Esophagus squamous epithelium (tissue), 4 donors: ENCODE measurements around the gene PTPRT.
"Not testable (repeated sequence)": the region's sequence is repeated elsewhere in the genome, so short reads cannot be mapped to it uniquely, and the experiment has no call there.

Experiments
- POLR2A ChIP-seq, 4 donors: fragments of 450-650 bp; IDR thresholded peaks; one replicate each; pipeline ENCODE4 v1.6.1; 2017; ENCODE audit warnings: antibody characterized with exemption in 4 of 4, mild to moderate bottlenecking in 4 of 4, moderate library complexity in 3 of 4
- TF ChIP-seq, protein P1 (sequence below), 6 experiments: fragments of 450-650 bp in 4 of 6; fragments of 200-600 bp in 2 of 6; sonication (generic) in 2 of 6; IDR thresholded peaks; one replicate each; pipeline ENCODE4 v1.5.1; 2016 to 2019; ENCODE audit warnings: antibody characterized with exemption in 6 of 6, mild to moderate bottlenecking in 4 of 6, moderate library complexity in 4 of 6

DNA sequence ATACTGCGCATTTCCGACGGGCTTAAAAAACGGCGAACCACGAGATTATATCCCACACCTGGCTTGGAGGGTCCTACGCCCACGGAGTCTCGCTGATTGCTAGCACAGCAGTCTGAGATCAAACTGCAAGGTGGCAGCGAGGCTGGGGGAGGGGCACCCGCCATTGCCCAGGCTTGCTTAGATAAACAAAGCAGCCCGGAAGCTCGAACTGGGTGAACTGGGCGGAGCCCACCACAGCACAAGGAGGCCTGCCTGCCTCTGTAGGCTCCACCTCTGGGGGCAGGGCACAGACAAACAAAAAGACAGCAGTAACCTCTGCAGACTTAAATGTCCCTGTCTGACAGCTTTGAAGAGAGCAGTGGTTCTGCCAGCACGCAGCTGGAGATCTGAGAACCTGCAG, 983.1 kb downstream of the PTPRT start:
- TF ChIP-seq POLR2A (IDR thresholded peaks at IDR 0.05): not testable (repeated sequence)
- TF ChIP-seq, protein P1, sequence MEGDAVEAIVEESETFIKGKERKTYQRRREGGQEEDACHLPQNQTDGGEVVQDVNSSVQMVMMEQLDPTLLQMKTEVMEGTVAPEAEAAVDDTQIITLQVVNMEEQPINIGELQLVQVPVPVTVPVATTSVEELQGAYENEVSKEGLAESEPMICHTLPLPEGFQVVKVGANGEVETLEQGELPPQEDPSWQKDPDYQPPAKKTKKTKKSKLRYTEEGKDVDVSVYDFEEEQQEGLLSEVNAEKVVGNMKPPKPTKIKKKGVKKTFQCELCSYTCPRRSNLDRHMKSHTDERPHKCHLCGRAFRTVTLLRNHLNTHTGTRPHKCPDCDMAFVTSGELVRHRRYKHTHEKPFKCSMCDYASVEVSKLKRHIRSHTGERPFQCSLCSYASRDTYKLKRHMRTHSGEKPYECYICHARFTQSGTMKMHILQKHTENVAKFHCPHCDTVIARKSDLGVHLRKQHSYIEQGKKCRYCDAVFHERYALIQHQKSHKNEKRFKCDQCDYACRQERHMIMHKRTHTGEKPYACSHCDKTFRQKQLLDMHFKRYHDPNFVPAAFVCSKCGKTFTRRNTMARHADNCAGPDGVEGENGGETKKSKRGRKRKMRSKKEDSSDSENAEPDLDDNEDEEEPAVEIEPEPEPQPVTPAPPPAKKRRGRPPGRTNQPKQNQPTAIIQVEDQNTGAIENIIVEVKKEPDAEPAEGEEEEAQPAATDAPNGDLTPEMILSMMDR (IDR thresholded peaks at IDR 0.05): not testable (repeated sequence)
